ENCODE data around the gene ARHGAP22. TPM values are rescaled to one million over a fixed set of nuclear protein-coding genes. Genes with fewer than 3 reads are reported as not detected.

Gene ARHGAP22
- total RNA-seq, 1 experiment from 2014 or later, result 0.10 TPM

- DNase-seq (ENCODE audit: low spot score), result no peak
Measured at GRCh38 chr10:48514916-48515315, 90.0 kb downstream of the ARHGAP22 start.

DNA sequence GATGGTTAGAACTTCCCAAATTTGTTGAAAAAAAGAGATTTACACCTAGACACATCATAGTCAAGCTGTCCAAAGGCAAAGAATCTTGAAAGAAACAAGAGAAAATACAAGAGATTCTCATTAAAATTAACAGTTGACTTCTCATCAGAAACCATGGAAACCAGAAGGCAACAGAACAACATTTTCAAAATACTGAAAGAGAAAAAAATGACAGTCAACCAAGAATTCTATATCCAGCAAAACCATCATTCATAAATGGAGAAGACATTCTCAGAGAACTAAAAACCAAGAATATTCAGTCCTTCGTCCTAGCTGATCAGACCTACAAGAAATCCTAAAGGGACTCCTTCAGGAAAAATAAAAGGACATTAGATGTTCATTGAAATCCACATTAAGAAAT, 90.6 kb downstream of the ARHGAP22 start:
- no peak for DNase-seq (ENCODE audit: low spot score)

- DNase-seq (ENCODE audit: low spot score), result no peak
Measured at GRCh38 chr10:48512861-48513260, 92.0 kb downstream of the ARHGAP22 start.

DNA sequence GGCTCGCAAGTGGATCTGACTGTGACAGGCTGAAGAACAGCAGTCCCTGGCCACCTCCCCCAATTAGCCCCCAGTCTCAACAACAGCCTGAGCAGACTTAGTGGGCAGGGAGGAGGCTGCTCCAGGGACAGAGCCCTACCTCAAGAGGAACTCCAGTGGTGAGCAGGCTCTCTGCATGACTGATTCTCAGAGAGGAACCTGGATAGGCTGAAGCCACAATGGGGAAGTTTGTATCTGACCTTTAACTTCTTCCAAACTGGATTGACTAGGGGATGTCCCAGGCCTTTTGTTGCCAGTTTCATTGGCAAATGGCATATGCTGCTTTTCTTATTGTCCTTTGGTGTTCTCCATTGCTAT, 93.0 kb downstream of the ARHGAP22 start:
- no peak for DNase-seq (ENCODE audit: low spot score)

DNA sequence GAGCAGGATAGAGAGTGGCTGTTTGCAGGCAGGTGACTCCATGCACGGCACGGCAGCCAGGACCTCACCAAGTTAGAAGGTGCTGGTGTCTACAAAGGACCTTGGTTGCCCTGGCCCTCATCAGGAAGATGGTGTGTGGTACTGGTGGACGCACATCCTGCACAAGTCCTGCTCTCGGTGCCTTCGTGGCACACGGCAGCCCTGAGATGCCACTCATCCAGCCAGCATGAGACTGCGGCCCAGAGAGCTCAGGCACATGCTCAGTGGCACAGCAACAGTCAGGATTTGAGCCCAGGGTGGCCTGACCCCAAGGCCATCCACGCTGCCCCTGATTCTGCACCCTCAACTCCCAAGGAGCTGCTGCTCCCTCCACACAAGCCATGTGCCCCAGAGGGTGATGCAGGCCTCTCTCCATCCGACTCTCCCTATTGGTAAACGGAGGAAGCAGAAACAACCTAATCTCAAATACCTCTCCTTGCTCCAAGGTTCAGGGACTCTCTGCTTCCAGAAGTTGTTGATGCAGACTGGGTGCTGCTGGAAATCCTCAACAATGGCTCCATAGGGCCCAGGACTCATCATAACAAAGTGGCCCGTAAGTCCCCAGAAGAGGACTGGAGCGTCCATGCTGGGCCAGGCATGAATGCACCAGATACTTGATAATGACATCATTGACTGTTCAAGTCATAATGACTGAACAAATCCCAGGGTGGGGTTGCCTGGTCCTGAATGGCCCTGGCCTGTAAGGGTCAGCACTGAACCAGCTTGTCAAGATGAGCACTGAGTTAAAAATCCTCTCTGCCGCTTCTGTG, 93.6 kb downstream of the ARHGAP22 start:
- no peak for DNase-seq (ENCODE audit: low spot score)

DNA sequence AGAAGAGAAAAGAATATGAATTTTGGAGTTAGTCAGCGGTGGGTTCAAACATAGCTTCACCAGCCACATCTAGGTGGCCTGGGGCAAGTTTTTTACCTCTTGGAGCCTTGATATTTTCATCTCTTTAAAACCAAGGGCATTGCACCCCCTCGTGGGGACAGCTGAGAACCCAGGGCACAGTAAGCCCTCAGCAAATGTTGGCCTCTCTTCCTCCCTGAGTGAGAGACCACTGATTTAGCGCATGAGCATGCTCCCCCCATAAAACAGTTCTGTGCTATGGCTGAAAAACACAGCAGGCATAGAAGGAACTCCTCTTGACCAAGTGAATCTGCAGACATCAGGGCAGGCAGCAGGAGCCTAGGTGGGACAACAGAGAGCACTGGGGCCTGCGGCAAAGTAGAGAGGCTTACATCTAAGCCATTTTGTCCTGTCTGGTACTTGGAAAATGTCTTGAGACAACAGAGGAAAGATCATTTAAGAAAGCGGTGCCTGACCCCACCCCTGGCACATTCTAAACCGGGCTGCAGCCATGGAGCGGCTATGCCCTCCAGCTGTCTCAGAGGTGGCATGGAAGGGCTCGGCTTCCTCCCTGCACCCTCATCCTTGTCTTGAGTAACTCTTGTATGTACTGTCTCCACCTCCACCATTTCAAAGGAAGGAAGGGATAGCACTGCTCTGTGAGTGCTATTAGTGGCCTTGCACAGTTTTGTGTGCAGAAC, 94.7 kb downstream of the ARHGAP22 start:
- peak; percentile 42 for DNase-seq (ENCODE audit: low spot score)

- DNase-seq (ENCODE audit: low spot score), result no peak
Measured at GRCh38 chr10:48508791-48509772, 95.8 kb downstream of the ARHGAP22 start.

DNA sequence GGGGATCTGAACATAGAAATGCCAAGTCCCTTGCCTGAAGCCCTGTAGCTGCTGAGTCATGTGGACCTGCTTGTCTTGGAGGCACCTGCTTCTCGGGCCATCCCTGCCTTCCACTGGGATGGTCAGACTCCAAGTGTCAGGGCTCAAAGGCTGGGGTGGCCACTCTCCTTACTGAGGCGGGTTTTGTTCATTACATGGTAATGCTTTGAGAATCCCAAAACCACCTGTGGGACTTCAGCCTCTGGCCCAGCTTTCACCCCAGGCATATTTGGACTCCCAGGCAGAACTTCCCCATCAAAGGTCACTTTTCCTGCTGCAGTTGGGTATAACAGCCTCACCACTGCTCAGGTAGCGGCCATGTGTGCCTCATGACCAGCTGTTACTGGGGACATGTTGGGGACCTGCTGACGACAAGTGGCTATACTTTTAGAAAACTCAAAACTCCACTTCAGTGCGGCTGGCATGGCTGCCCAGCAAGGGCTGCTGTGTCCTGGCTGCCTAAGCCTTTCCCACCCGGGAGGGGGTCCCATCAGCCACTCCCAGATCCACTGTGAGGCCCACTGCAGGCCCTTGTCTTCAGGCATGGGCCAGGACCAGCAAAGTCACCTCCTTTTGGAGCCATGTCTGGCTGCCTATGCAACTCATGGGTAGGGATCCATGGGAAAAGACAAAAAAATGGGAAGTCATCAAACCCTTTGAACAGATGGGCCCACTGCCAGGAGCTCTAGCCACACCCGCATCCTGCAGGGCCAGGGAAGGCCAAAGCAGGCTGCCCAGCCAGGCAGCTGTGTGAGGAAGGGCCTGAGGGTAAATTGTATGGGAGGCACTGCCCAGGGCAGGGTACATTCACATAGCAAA, 96.7 kb downstream of the ARHGAP22 start:
- no peak for DNase-seq (ENCODE audit: low spot score)

GRCh38 chr10:48507494-48507893, 97.4 kb downstream of the ARHGAP22 start:
- DNase-seq (ENCODE audit: low spot score), result no peak

DNA sequence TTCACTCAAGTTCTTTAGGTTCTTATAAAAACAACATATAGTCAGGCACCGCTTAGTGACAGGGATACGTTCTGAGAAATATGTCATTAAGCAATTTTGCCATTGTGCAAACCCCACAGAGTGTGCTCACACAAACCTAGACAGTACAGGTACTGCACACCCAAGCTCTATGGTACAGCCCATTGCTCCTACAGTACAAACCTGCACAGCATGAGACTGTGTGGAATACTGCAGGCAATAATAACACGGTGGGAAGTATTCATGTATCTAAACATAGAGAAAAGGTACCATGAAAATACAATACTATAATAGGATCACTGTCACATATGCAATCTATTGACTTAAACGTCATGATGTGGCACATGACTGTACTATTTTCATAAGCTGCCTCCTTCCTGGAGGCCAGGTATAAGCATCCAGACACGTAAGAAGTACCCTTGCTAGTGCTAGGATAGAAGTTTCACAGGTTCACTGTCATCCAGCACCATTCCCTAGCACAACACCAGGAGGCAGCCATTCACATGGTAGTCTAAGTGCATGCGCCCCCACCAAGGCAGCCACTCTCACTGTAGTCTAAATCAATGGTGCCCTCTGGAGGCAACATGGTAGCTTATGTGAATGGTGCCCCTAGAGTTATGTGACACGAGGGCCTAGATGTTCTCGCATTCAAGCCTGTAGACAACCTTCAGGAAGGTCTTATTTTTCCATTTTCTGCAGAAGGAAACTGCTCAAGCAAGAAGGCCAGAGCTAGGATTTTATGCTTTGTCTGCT, 98.5 kb downstream of the ARHGAP22 start:
- peak; percentile 93 for DNase-seq (ENCODE audit: low spot score)

DNA sequence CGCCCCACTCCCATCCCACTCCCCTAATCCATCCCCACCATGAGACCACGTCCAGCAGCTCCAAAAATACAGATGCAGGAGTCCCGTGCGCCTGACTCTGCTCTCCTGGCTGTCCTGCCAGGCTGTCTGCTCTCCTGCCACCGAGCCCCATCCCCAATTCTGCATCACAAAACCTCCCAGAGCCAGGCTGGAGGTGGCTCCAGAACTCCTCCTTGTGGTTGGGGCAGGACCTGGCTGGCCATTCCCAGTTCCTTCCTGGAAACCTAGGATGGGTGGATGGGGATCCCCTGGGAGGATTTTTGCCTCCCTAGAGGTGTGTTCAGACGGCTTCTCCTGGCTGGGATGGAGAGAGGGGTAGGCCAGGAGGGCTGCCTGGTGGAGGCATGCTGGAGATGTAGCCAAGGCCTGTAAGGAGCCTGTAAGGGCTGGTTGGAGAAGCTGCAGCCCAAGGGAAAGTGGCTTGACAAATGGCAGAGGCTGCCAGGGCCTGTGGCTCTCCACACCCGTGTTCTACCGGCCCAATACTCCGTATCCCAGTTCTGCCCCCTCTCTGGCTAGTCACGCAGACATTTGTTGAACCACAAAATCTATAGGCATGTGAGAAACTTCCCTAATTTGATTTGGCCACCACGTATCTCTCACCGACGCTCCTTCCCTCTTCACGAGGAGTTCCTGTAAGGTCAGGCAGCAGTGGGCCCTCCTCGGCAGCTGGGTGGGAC, 99.3 kb downstream of the ARHGAP22 start:
- DNase-seq (ENCODE audit: low spot score), result peak; percentile 24

DNA sequence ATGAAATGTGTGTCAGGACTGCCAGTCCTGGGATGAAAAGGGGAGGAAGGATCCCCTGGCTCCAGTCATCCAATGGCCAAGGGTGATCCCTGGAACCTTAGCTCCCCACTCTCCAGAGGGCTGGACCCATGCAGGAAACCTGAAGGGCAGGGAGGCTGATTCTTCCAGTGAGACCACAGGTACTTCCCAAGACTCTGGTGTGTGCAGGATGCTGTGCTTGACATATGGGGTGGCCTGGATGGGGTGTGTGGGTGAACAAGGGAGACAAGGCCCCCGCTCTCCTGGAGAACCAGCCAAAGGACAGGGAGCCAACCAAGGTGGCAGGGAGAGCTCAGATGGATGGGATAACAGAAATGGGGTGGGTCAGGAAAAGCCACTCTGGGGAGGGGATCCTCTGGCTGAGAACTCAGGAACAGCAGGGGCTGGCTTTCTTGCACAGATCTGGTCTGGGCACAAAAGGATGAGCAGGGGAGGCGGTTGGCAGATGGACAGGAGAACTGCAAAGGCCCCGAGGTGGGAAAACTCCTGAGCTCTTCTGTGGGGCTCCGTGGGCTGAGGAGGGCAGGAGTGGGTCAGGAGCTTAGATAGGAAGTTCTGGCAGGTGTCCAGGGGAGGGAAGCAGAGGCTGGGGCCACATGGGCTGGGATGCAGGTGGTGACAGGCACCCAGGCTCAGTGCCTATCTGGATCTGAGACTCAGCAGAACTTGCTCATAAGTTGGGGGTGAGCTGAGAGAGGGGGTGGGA, 100.6 kb downstream of the ARHGAP22 start:
- no peak for DNase-seq (ENCODE audit: low spot score)

- DNase-seq (ENCODE audit: low spot score), result no peak
Measured at GRCh38 chr10:48503293-48503911, 101.5 kb downstream of the ARHGAP22 start.

DNA sequence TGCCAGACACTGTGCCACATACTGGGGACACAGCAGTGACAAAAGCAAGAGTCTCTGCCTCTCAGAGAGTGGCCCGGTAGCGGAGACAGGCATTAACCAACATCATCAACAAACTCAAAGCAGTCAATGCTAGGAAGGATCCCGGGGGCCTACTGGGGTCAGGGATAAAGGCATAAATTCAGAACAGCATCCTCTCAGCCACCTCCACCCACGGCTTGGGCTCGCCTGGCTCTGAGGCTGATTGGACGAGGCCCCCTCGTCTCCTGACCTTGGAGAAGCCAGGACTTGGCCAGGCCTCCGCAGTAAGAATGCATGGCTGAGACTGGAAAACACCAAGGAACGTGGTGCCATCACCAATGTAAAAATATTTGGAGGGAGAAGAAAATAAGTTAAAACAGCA, 102.1 kb downstream of the ARHGAP22 start:
- DNase-seq (ENCODE audit: low spot score), result no peak

GRCh38 chr10:48501787-48502771, 102.8 kb downstream of the ARHGAP22 start:
- no peak for DNase-seq (ENCODE audit: low spot score)

GRCh38 chr10:48501226-48501625, 103.6 kb downstream of the ARHGAP22 start:
- no peak for DNase-seq (ENCODE audit: low spot score)

GRCh38 chr10:48500771-48501170, 104.1 kb downstream of the ARHGAP22 start:
- DNase-seq (ENCODE audit: low spot score), result no peak
